ENCODE results near the gene NPC2. TPM values are rescaled to one million over a fixed set of nuclear protein-coding genes. Genes with fewer than 3 reads are reported as not detected.
"Not testable (repeated sequence)": the region's sequence is repeated elsewhere in the genome, so short reads cannot be mapped to it uniquely, and the experiment has no call there.

Gene NPC2
- total RNA-seq: 154 and 191 TPM in 2 replicates

DNA sequence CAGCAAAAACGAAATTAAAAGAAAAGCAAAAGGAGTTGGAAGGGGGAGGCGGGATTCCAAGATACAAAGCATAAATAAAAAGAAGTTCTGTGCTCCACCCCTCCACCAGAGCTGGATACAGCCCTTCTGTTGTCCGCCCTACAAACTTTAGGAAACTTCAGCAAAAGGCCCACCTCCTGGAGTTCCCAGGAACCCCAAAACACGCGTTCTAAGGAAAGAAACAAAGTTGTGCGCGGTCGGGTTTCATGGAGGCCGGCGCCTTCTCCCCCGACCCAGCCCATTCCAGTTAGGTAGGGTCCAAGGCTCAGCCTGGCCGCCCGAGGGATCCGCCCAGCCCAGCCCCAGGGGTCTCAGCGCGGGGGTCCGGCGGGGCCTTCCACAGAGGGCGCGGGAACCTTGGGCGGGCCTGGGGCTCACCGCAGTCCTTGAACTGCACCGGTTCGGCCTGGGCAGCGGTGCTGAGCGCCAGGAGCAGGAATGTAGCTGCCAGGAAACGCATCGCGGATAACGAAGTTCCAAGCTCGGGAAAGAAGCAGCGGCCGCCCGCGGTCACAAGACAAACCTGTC is at the start of gene NPC2:
Gene NPC2 (minus strand): TSS at position 530 of the 567 bp plus-strand sequence. CDS start 31 bp downstream, at position 499.
- no peaks in the 10 kb centered on the region for H3K27me3 ChIP-seq (ENCODE audit: control insufficient read depth, insufficient read depth, low read length)
- DNase-seq (ENCODE audit: low read depth) (no peak), FAIRE-seq (no peak)
- TF ChIP-seq, protein P1, sequence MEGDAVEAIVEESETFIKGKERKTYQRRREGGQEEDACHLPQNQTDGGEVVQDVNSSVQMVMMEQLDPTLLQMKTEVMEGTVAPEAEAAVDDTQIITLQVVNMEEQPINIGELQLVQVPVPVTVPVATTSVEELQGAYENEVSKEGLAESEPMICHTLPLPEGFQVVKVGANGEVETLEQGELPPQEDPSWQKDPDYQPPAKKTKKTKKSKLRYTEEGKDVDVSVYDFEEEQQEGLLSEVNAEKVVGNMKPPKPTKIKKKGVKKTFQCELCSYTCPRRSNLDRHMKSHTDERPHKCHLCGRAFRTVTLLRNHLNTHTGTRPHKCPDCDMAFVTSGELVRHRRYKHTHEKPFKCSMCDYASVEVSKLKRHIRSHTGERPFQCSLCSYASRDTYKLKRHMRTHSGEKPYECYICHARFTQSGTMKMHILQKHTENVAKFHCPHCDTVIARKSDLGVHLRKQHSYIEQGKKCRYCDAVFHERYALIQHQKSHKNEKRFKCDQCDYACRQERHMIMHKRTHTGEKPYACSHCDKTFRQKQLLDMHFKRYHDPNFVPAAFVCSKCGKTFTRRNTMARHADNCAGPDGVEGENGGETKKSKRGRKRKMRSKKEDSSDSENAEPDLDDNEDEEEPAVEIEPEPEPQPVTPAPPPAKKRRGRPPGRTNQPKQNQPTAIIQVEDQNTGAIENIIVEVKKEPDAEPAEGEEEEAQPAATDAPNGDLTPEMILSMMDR (IDR thresholded peaks at IDR 0.05; ENCODE audit: insufficient read depth, low read length, severe bottlenecking): no peak
- peak within 1 kb of the TSS; percentile 88 for H3K4me3 ChIP-seq (ENCODE audit: low read depth, low read length)
- peaks cover 2% of the 10 kb centered on the region for H3K36me3 ChIP-seq (ENCODE audit: control insufficient read depth, insufficient read depth, low read length)

DNA sequence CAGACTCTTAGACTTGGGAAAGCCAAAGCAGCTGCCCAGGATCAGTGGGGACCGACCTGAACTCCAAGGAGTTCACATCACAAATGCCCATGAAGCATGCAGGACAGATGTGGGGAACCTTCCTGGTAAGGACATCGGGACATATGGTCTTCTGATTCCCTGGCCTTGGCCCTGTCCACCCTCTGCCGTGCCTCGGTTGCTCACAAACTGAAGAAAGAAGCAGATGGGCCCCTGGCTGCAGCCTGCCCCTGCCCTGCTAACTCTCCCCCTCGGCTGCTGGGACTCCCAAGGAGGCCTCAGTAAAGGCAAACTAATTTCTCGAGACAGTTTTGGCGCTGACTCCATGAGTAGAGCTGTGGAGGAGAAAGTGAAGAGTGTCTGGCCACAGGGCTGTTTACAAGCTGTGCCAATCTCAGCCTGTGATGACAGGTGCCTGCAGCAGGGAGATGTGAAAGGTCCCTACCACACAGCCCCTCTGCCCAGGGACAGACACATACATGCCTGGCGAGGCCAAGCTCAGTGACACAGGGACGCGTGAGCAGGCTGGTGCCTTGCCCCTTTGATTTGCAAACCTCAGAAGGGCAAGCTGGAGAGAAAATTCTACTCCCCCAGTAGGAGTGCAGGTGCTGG is 49.1 kb upstream of the NPC2 start:
- Histone ChIP-seq H3K27me3 (ENCODE audit: control insufficient read depth, insufficient read depth, low read length) (no peaks in the 10 kb centered on the region), H3K36me3 (ENCODE audit: control insufficient read depth, insufficient read depth, low read length) (no peaks in the 10 kb centered on the region), H3K4me3 (ENCODE audit: low read depth, low read length) (no peak overlapping the region)
- FAIRE-seq (no peak), DNase-seq (ENCODE audit: low read depth) (no peak)
- TF ChIP-seq, protein P1 (IDR thresholded peaks at IDR 0.05; ENCODE audit: insufficient read depth, low read length, severe bottlenecking): no peak

DNA sequence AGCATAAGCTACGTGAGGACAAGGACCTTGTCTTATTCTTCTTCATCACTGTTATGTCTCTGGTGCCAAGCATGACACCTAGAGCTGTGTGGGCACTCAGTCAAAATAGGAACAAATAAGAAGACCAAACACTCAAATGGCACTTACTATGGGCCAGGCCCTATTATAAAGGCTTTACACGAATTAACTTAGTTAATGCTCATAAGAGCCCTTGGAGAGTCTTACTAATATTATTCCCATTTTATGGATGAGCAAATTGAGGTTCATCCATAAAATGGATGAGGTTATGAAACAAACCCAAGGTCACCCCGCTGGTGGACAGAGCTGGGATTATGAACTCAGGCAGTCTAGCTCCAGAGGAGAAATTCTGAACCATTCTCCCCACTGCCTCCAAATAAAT is 48.1 kb upstream of the NPC2 start:
- Histone ChIP-seq H3K4me3 (ENCODE audit: low read depth, low read length) (no peak overlapping the region), H3K27me3 (ENCODE audit: control insufficient read depth, insufficient read depth, low read length) (no peaks in the 10 kb centered on the region), H3K36me3 (ENCODE audit: control insufficient read depth, insufficient read depth, low read length) (no peaks in the 10 kb centered on the region)
- TF ChIP-seq, protein P1 (IDR thresholded peaks at IDR 0.05; ENCODE audit: insufficient read depth, low read length, severe bottlenecking): no peak
- no peak for DNase-seq (ENCODE audit: low read depth)
- FAIRE-seq: no peak

DNA sequence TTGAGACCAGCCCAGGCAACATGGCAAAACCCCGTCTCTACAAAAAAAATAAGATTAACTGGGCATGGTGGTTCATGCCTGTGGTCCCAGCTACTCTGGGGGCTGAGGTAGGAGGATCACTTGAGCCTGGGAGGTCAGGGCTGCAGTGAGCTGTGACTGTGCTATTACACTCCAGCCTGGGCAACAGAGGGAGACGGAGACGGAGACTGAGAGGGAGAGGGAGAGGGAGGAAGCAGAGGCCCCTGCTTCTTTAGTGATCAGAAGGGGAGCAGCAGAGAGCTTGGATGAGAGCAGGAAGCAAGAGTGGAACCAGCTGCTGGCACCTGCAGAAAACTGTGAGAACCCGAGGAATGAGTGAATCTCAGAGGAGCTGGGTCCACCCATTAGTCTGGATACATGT is 46.4 kb upstream of the NPC2 start:
- FAIRE-seq (no peak), DNase-seq (ENCODE audit: low read depth) (no peak)
- Histone ChIP-seq H3K27me3 (ENCODE audit: control insufficient read depth, insufficient read depth, low read length) (no peaks in the 10 kb centered on the region), H3K36me3 (ENCODE audit: control insufficient read depth, insufficient read depth, low read length) (no peaks in the 10 kb centered on the region), H3K4me3 (ENCODE audit: low read depth, low read length) (no peak overlapping the region)
- TF ChIP-seq, protein P1 (IDR thresholded peaks at IDR 0.05; ENCODE audit: insufficient read depth, low read length, severe bottlenecking): no peak

DNA sequence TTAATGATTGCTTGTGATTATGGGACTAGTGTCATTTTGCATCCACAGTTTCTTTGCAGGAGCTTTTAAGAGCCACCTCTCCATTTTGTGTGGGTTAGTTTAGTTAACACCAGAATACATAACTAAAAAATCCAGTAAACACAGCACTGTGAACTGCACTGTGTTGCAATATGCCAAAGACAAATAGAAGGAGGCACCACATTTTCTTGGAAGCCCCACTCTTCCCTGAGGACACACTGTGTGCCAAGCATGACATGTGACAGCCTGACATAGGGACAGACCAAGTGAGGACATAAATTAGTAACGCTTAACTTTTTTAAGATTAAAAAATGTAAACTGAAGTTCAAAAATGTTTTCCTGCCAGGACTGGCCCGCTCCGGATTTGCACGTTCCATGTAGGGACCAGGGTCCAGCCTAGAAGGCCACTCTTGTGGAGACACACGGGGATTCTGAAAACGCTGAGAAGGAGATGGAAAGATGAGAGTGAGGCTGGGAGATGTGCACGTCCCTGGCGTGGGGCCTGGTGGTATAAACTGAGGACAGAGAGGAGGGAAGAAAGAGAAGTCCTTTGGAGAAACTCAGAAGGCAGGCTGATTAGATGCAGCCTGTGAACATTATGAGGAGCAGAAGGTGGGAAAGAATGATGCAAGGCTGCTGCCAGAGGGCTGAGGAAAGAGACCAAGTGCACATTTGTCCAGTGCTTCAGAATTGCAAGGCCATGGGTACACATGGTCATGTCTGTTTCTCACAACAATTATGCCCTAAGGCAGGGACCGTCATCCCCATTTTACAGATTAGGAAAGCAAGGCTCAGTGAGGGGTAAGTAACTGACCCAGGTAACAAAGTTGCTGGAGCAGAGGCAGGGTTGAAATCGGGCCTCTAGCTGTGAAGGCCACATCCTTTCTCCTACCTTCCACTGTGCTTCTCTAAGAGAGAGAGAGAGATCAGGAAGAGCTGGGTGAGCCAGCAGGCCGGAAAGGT is 45.6 kb upstream of the NPC2 start:
- TF ChIP-seq, protein P1 (IDR thresholded peaks at IDR 0.05; ENCODE audit: insufficient read depth, low read length, severe bottlenecking): no peak
- Histone ChIP-seq H3K4me3 (ENCODE audit: low read depth, low read length) (no peak overlapping the region), H3K27me3 (ENCODE audit: control insufficient read depth, insufficient read depth, low read length) (no peaks in the 10 kb centered on the region), H3K36me3 (ENCODE audit: control insufficient read depth, insufficient read depth, low read length) (no peaks in the 10 kb centered on the region)
- DNase-seq (ENCODE audit: low read depth): no peak
- FAIRE-seq: peak; percentile 83

DNA sequence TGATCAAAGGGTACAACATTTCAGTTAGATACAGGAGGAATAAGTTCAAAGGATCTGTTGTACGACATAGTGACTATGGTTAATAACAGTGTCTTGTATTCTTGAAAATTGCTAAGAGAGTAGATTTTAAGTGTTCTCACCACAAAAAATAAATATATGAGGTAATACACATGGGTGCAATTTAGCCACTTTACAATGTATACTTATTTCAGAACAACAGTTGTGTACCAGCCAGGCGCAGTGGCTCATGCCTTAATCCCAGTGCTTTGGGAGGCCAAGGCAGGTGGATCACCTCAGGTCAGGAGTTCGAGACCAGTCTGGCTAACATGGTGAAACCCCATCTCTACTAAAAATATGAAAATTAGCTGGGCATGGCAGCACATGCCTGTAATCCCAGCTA is 43.2 kb upstream of the NPC2 start:
- not testable (repeated sequence) for H3K4me3 ChIP-seq (ENCODE audit: low read depth, low read length); H3K36me3 ChIP-seq (ENCODE audit: control insufficient read depth, insufficient read depth, low read length); DNase-seq (ENCODE audit: low read depth); FAIRE-seq; H3K27me3 ChIP-seq (ENCODE audit: control insufficient read depth, insufficient read depth, low read length)
